B cell (primary cell): Measurements from ENCODE around the gene ZSCAN2. TPM values are rescaled to one million over a fixed set of nuclear protein-coding genes. Genes with fewer than 3 reads are reported as not detected.

Experiments used
- ATAC-seq: fragments of 200-7000 bp; cut with Tn5 transposase; one replicate; pipeline ENCODE4 v1.10.0; 2021; ENCODE audit warnings: low read depth, mild to moderate bottlenecking, moderate number of reproducible peaks, moderate library complexity
- CTCF ChIA-PET: fragments of 350-600 bp; sonication (Branson Sonifier 250); formaldehyde crosslinking; loops from one replicate; lab custom pipeline; 2021; ENCODE audit warnings: antibody characterized with exemption, inconsistent platforms; lab: Charles Lee
- POLR2A ChIA-PET: fragments of 350-600 bp; sonication (Branson Sonifier 250); formaldehyde crosslinking; loops from one replicate; lab custom pipeline; 2021; ENCODE audit warnings: antibody characterized with exemption; lab: Charles Lee
- DNase-seq: peaks from one replicate; pipeline ENCODE4 v3.0.0; 2013
- H2AFZ ChIP-seq: 2 replicates; pipeline ENCODE4 v1.6.1; 2012; ENCODE audit warnings: mild to moderate bottlenecking, low read depth, low read length; ENCODE audit not compliant: insufficient read depth, poor library complexity, severe bottlenecking
- H3K27ac ChIP-seq, 2 donors: 1 replicate in 1 of 2; 2 replicates in 1 of 2; pipeline ENCODE4 v1.5.1; 2012 to 2013; ENCODE audit warnings: low read length in 2 of 2, mild to moderate bottlenecking in 2 of 2, moderate library complexity in 1 of 2
- H3K27me3 ChIP-seq, 4 experiments: fragments of 200-600 bp in 1 of 4; sonication (generic) in 1 of 4; replicated peaks in 1 of 4; 1 replicate in 2 of 4; 2 replicates in 2 of 4; pipeline versions ENCODE4 v1.6.1 to v1.7.0; 2013 to 2016; ENCODE audit warnings: low read length in 3 of 4, mild to moderate bottlenecking in 2 of 4, mixed read lengths in 1 of 4, moderate library complexity in 1 of 4; ENCODE audit not compliant: insufficient read depth in 4 of 4, control insufficient read depth in 3 of 4; ENCODE audit errors: control extremely low read depth in 1 of 4
- H3K36me3 ChIP-seq, 2 experiments: replicated peaks in 1 of 2; 1 replicate in 1 of 2; 2 replicates in 1 of 2; pipeline versions ENCODE4 v1.6.1 to v1.7.1; 2013; ENCODE audit warnings: low read length in 1 of 2; ENCODE audit not compliant: insufficient read depth in 2 of 2, control insufficient read depth in 1 of 2; ENCODE audit errors: control extremely low read depth in 1 of 2, extremely low read depth in 1 of 2
- H3K4me1 ChIP-seq, 2 donors: fragments of 200-600 bp in 1 of 2; sonication (generic) in 1 of 2; 1 replicate in 1 of 2; 2 replicates in 1 of 2; pipeline versions ENCODE4 v1.5.1 to v1.6.1; 2013 to 2017; ENCODE audit warnings: low read length in 2 of 2; ENCODE audit not compliant: control insufficient read depth in 2 of 2, insufficient read depth in 2 of 2
- H3K4me2 ChIP-seq: replicated peaks from 2 replicates; pipeline ENCODE3; 2012; ENCODE audit warnings: mild to moderate bottlenecking, low read depth, low read length; ENCODE audit not compliant: poor library complexity, severe bottlenecking
- H3K4me3 ChIP-seq, 5 experiments: fragments of 200-600 bp in 1 of 5; sonication (generic) in 1 of 5; 1 replicate in 3 of 5; 2 replicates in 2 of 5; pipeline versions ENCODE4 v1.5.1 to v1.7.0; 2011 to 2016; ENCODE audit warnings: low read length in 4 of 5, mild to moderate bottlenecking in 4 of 5, low read depth in 2 of 5, control low read depth in 1 of 5, moderate library complexity in 1 of 5; ENCODE audit not compliant: insufficient read depth in 1 of 5; ENCODE audit errors: control extremely low read depth in 1 of 5, extremely low read depth in 1 of 5
- H3K79me2 ChIP-seq: fragments of 200-600 bp; sonication (generic); one replicate; pipeline ENCODE4 v1.6.0; 2016; ENCODE audit warnings: low read length; ENCODE audit not compliant: control insufficient read depth, insufficient read depth
- H3K9ac ChIP-seq: fragments of 200-600 bp; sonication (generic); 2 replicates; pipeline ENCODE4 v1.6.1; 2017; ENCODE audit warnings: mild to moderate bottlenecking, low read length, moderate library complexity
- H3K9me3 ChIP-seq, 3 donors: one replicate each; pipeline versions ENCODE4 v1.6.1 to v1.7.1; 2013; ENCODE audit warnings: low read length in 2 of 3; ENCODE audit not compliant: control insufficient read depth in 2 of 3, insufficient read depth in 1 of 3; ENCODE audit errors: control extremely low read depth in 1 of 3
- H4K20me1 ChIP-seq: 2 replicates; pipeline ENCODE4 v1.6.0; 2012; ENCODE audit warnings: mild to moderate bottlenecking, low read length; ENCODE audit not compliant: insufficient read depth, control insufficient read depth, poor library complexity, severe bottlenecking
- H3K27ac Mint-ChIP-seq: one replicate; pipeline ENCODE4 v1.8.0; 2021; ENCODE audit warnings: mixed read lengths
- H3K27me3 Mint-ChIP-seq: one replicate; pipeline ENCODE4 v1.8.0; 2021; ENCODE audit warnings: mixed read lengths
- H3K4me1 Mint-ChIP-seq: one replicate; pipeline ENCODE4 v1.8.0; 2021; ENCODE audit warnings: mixed read lengths
- H3K4me3 Mint-ChIP-seq: one replicate; pipeline ENCODE4 v1.8.0; 2021; ENCODE audit warnings: mixed read lengths
- H3K9me3 Mint-ChIP-seq: one replicate; pipeline ENCODE4 v1.8.0; 2022; ENCODE audit warnings: mixed read lengths; ENCODE audit not compliant: insufficient read depth
- EZH2 ChIP-seq: IDR thresholded peaks from 2 replicates; pipeline ENCODE4 v1.6.1; 2012; ENCODE audit warnings: borderline replicate concordance, low read depth, mild to moderate bottlenecking, moderate library complexity, low read length; ENCODE audit not compliant: insufficient read depth, poor library complexity, severe bottlenecking
- WGBS: methylation state at CpG from one replicate; pipeline ENCODE4 v1.1.5; 2013; ENCODE audit warnings: missing lambda C conversion rate; ENCODE audit not compliant: insufficient coverage; 5-methylcytosine and 5-hydroxymethylcytosine counted together
- intact Hi-C: fragments of 100-400 bp; cut with micrococcal nuclease; formaldehyde crosslinking; loops from one replicate; pipeline ENCODE4 v1.10.0; 2022
- polyA plus RNA-seq: library from polyadenylated mRNA; depleted of rRNA; stranded (reverse); fragments of >200 nt; gene quantifications from 2 replicates; pipeline ENCODE4 v1.2.3, GENCODE V29; 2012
- total RNA-seq, 2 donors: library from RNA; stranded (reverse); fragments of 120-200 nt in 1 of 2; gene quantifications; 1 replicate in 1 of 2; 2 replicates in 1 of 2; pipeline versions ENCODE4 v1.2.3 to v1.2.4, GENCODE V29; 2013 to 2022
- TF ChIP-seq, protein P1 (sequence below): fragments of 200-600 bp; IDR thresholded peaks from one replicate; pipeline ENCODE4 v1.8.0; 2022; ENCODE audit warnings: antibody characterized with exemption, mild to moderate bottlenecking

ZSCAN2 gene
- total and polyA plus RNA-seq, 2 donors (not counting 1 experiment from before 2014, with no cell fraction given) = 9.9 to 18.6 TPM

DNA sequence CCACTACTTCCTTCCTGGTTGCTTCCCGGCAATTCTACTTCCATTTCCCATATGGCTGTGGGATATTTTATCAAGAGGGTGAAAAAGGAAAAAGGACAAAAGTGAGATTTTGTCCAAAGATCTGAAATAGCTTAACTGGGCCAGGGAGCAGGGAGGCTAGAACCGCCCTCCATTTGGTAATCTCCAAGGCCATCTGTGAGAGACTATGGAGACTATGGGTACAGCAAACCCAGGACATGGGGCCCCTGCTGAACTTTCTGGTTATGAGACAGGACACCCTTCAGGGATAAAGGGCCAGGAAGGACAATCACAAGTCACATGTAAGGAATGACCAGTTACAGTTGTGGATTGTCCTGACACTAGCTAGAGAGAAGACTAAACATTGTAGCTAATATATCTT, 24.3 kb downstream of the ZSCAN2 start:
- Histone ChIP-seq H3K4me2 (no peak overlapping the region), H2AFZ (no peak overlapping the region), H3K9ac (no peak overlapping the region), H3K36me3 (peaks cover 0 to 26% of the 10 kb centered on the region in 2 experiments), H3K9me3 (peaks cover 1 to 25% (median 20%) of the 10 kb centered on the region in 3 donors), H3K27ac (no peak overlapping the region), H4K20me1 (no peaks in the 10 kb centered on the region), H3K4me3 (no peak overlapping the region), H3K4me1 (no peaks in the 10 kb centered on the region), H3K27me3 (no peaks in the 10 kb centered on the region), H3K79me2 (peaks cover 6% of the 10 kb centered on the region)
- WGBS = 100% methylated on average over 1 of the region's 2 CpGs
- TF ChIP-seq EZH2 = no peak
- TF ChIP-seq, protein P1, sequence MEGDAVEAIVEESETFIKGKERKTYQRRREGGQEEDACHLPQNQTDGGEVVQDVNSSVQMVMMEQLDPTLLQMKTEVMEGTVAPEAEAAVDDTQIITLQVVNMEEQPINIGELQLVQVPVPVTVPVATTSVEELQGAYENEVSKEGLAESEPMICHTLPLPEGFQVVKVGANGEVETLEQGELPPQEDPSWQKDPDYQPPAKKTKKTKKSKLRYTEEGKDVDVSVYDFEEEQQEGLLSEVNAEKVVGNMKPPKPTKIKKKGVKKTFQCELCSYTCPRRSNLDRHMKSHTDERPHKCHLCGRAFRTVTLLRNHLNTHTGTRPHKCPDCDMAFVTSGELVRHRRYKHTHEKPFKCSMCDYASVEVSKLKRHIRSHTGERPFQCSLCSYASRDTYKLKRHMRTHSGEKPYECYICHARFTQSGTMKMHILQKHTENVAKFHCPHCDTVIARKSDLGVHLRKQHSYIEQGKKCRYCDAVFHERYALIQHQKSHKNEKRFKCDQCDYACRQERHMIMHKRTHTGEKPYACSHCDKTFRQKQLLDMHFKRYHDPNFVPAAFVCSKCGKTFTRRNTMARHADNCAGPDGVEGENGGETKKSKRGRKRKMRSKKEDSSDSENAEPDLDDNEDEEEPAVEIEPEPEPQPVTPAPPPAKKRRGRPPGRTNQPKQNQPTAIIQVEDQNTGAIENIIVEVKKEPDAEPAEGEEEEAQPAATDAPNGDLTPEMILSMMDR = no peak
- ATAC-seq = no peak
- POLR2A ChIA-PET = interaction anchor here (1.1 kb wide), 1 partner anchor 24 kb away, joined by 3 read pairs; no protein-coding TSS in a partner anchor
- CTCF ChIA-PET = no interaction called here
- DNase-seq = no peak
- H3K4me3 Mint-ChIP-seq = no peak overlapping the region
- H3K9me3 Mint-ChIP-seq = peaks cover 9% of the 10 kb centered on the region
- no peaks in the 10 kb centered on the region for H3K27me3 Mint-ChIP-seq
- peaks cover 2% of the 10 kb centered on the region for H3K4me1 Mint-ChIP-seq
- intact Hi-C loops = no loop called here
- H3K27ac Mint-ChIP-seq = no peak overlapping the region

DNA sequence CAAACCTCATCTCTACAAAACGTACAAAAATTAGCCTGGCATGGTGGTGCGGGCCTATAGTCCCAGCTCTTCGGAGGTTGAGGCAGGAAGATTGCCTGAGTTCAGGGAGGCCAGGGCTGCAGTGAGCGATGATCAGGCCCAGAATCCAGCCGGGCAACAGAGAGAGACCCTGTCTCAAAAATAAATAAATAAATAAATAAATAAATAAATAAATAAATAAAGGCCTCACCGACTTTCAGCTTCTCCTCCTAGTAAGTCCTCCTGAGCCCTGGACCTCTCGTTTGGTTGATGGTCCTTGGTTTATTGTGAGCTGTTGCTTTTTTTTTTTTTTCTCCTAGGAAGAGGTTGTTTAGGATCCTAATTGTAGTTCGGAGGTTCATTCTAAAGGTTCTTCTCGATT, 28.2 kb downstream of the ZSCAN2 start:
- H3K4me3 ChIP-seq = no peak overlapping the region
- DNase-seq = no peak
- intact Hi-C loops = no loop called here
- WGBS = no CpG with 5 or more reads among the region's 9 CpGs
- Mint-ChIP-seq H3K4me3 (no peak overlapping the region), H3K27me3 (no peaks in the 10 kb centered on the region), H3K9me3 (no peaks in the 10 kb centered on the region), H3K27ac (no peak overlapping the region), H3K4me1 (peaks cover 26% of the 10 kb centered on the region)
- H4K20me1 ChIP-seq = no peaks in the 10 kb centered on the region
- no peak overlapping the region for H3K4me2 ChIP-seq
- H3K36me3 ChIP-seq = no peaks in the 10 kb centered on the region
- CTCF ChIA-PET = interaction anchor here (0.6 to 1.3 kb wide), 2 partner anchors 31 to 149 kb away, joined by 3 to 4 read pairs; no protein-coding TSS in a partner anchor
- H2AFZ ChIP-seq = no peak overlapping the region
- peaks cover 12% of the 10 kb centered on the region for H3K79me2 ChIP-seq
- H3K9ac ChIP-seq = no peak overlapping the region
- no peak for ATAC-seq
- POLR2A ChIA-PET = interaction anchor here (0.6 kb wide), 2 partner anchors 58 to 88 kb away, joined by 3 to 6 read pairs; no protein-coding TSS in a partner anchor
- no peaks in the 10 kb centered on the region for H3K27me3 ChIP-seq
- no peak for TF ChIP-seq EZH2
- TF ChIP-seq, protein P1 = no peak
- no peaks in the 10 kb centered on the region for H3K9me3 ChIP-seq
- peaks cover 20 to 27% of the 10 kb centered on the region in 2 donors for H3K4me1 ChIP-seq
- H3K27ac ChIP-seq = no peak overlapping the region
